ENCODE results near the gene LRRC8C.

DNA sequence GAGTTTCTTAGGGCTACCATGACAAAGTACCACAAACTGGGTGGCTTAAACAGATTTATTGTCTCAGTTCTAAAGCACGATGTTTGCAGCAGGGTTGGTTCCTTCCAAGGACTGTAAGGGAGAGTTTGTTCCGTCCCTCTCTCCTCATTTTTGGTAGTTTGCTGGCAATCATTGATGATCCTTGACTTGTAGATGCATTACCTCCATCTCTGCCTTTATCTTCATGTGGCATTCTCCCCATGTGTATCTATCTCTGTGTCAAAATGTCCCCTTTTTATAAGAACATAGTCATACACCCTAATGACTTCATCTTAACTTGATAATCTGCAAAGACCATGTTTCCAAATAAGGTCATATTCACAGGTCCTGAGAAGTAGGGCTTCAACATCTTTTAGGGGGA is 90.2 kb downstream of the LRRC8C start:
- TF ChIP-seq, protein P1, sequence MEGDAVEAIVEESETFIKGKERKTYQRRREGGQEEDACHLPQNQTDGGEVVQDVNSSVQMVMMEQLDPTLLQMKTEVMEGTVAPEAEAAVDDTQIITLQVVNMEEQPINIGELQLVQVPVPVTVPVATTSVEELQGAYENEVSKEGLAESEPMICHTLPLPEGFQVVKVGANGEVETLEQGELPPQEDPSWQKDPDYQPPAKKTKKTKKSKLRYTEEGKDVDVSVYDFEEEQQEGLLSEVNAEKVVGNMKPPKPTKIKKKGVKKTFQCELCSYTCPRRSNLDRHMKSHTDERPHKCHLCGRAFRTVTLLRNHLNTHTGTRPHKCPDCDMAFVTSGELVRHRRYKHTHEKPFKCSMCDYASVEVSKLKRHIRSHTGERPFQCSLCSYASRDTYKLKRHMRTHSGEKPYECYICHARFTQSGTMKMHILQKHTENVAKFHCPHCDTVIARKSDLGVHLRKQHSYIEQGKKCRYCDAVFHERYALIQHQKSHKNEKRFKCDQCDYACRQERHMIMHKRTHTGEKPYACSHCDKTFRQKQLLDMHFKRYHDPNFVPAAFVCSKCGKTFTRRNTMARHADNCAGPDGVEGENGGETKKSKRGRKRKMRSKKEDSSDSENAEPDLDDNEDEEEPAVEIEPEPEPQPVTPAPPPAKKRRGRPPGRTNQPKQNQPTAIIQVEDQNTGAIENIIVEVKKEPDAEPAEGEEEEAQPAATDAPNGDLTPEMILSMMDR (IDR thresholded peaks at IDR 0.05) = no peak
- TF ChIP-seq POLR2AphosphoS5 (IDR thresholded peaks at IDR 0.05) (no peak), POLR2A (IDR thresholded peaks at IDR 0.05) (no peak)
